BE2C (cell line): Measurements from ENCODE around the gene MBD5.

Experiments used
- DNase-seq: peaks from one replicate; pipeline ENCODE4 v3.0.0-alpha.2; 2020
- H3K27me3 ChIP-seq: fragments of 250-450 bp; sonication (Bioruptor Pico); 2 replicates; pipeline ENCODE4 v1.5.1; 2020; ENCODE audit warnings: mild to moderate bottlenecking
- H3K36me3 ChIP-seq: fragments of 250-450 bp; sonication (Bioruptor Pico); 2 replicates; pipeline ENCODE4 v1.5.1; 2020; ENCODE audit warnings: mild to moderate bottlenecking
- H3K4me1 ChIP-seq: fragments of 250-450 bp; sonication (Bioruptor Pico); 2 replicates; pipeline ENCODE4 v1.5.1; 2020
- H3K4me3 ChIP-seq: 2 replicates; pipeline ENCODE4 v1.5.1; 2011; ENCODE audit warnings: low read depth, low read length
- H3K9me3 ChIP-seq: fragments of 250-450 bp; sonication (Bioruptor Pico); 2 replicates; pipeline ENCODE4 v1.5.1; 2020
- CTCF ChIP-seq: IDR thresholded peaks from 2 replicates; pipeline ENCODE4 v1.5.1; 2012; ENCODE audit warnings: mild to moderate bottlenecking, low read depth, low read length

The MBD5 gene

GRCh38 chr2:148552675-148553331, 531.9 kb downstream of the MBD5 start:
- Histone ChIP-seq H3K9me3 (no peaks in the 10 kb centered on the region), H3K4me1 (no peaks in the 10 kb centered on the region), H3K36me3 (no peaks in the 10 kb centered on the region), H3K27me3 (no peaks in the 10 kb centered on the region), H3K4me3 (no peak overlapping the region)
- no peak for DNase-seq
- TF ChIP-seq CTCF, result no peak

- no peaks in the 10 kb centered on the region for H3K4me1 ChIP-seq
- no peak for DNase-seq
- no peaks in the 10 kb centered on the region for H3K9me3 ChIP-seq
- no peaks in the 10 kb centered on the region for H3K36me3 ChIP-seq
- no peak overlapping the region for H3K4me3 ChIP-seq
- TF ChIP-seq CTCF, result no peak
- no peaks in the 10 kb centered on the region for H3K27me3 ChIP-seq
Observed at GRCh38 chr2:148553332-148553887, 532.5 kb downstream of the MBD5 start.

- no peak for TF ChIP-seq CTCF
- Histone ChIP-seq H3K9me3 (no peaks in the 10 kb centered on the region), H3K36me3 (no peaks in the 10 kb centered on the region), H3K27me3 (no peaks in the 10 kb centered on the region), H3K4me1 (no peaks in the 10 kb centered on the region), H3K4me3 (no peak overlapping the region)
- DNase-seq, result no peak
Observed at GRCh38 chr2:148554459-148555247, 533.8 kb downstream of the MBD5 start.

- TF ChIP-seq CTCF, result no peak
- Histone ChIP-seq H3K27me3 (no peaks in the 10 kb centered on the region), H3K4me1 (no peaks in the 10 kb centered on the region), H3K36me3 (no peaks in the 10 kb centered on the region), H3K4me3 (no peak overlapping the region), H3K9me3 (no peaks in the 10 kb centered on the region)
- DNase-seq, result no peak
Observed at GRCh38 chr2:148555622-148556294, 534.9 kb downstream of the MBD5 start.

- DNase-seq, result no peak
Observed at GRCh38 chr2:148557844-148558436, 537.0 kb downstream of the MBD5 start.

More at GRCh38 chr2:148557844-148558436, 537.0 kb downstream of the MBD5 start:
- H3K27me3 ChIP-seq, result no peaks in the 10 kb centered on the region
- TF ChIP-seq CTCF, result 0 out of 2 replicates have a peak, but pooled peaks have one; percentile 4
- H3K4me3 ChIP-seq, result no peak overlapping the region
- H3K9me3 ChIP-seq, result no peaks in the 10 kb centered on the region
- no peaks in the 10 kb centered on the region for H3K4me1 ChIP-seq
- H3K36me3 ChIP-seq, result no peaks in the 10 kb centered on the region
